GM13977 (cell line): Measurements from ENCODE around the gene TH.

ENCODE experiments used
- DNase-seq: peaks from one replicate; pipeline ENCODE4 v3.0.0; 2012; ENCODE audit warnings: low spot score
- in situ Hi-C: fragments of 300-500 bp; cut with MboI; formaldehyde crosslinking; loops from one replicate; pipeline ENCODE4 v1.12.0; 2022; ENCODE audit warnings: low sequenced_read_pairs, low pct_unique_long_range_greater_than_20kb, mixed read lengths, inconsistent platforms; ENCODE audit not compliant: unreplicated experiment
- TF ChIP-seq, protein P1 (sequence below): IDR thresholded peaks from 2 replicates; pipeline ENCODE4 v1.5.1; 2012; ENCODE audit warnings: mild to moderate bottlenecking, control low read depth; ENCODE audit not compliant: insufficient read depth; ENCODE audit errors: extremely low read depth, missing control alignments

Gene TH

DNA sequence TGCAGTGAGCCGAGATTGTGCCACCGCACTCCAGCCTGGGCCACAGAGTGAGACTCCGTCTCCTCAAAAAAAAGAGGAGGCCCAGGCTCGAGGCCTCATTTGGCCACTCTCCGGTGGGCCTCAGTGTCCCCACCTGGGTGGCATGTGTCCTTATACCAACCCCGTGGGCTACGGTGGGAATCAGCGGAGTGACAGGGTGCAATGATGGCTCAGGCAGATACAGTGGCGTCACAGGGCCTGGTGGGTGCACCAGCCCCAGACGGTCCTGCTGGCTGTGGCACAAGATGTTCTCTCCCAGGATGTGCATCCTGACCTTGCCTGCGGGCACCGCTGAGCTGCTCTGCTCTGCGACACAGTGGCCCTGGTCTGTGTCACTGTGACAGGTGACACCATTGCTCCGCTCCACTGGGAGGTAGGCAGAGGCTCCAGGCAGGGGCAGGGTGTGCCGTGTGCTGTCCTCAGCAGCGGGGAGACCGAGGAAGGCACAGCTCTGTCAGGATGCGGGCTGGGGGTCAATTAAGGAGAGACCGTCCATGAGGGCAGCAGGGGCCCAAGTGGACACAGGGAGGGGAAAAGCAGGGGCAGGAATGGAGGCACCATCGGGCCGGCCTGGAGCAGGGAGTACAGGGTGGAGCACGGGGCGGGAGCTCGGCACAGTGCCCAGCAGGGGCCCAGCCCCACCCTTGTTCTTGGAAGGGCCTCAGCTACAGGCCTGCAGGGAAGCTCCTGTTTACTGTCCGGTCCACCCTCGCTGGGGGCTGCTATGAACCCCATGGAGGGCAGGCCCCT lies 21.7 kb upstream of the TH start:
- in situ Hi-C loops = loop anchor here (25.0 kb wide), 1 partner anchor 219 kb away; the partner anchor contains the start of gene TSSC4
- TF ChIP-seq, protein P1, sequence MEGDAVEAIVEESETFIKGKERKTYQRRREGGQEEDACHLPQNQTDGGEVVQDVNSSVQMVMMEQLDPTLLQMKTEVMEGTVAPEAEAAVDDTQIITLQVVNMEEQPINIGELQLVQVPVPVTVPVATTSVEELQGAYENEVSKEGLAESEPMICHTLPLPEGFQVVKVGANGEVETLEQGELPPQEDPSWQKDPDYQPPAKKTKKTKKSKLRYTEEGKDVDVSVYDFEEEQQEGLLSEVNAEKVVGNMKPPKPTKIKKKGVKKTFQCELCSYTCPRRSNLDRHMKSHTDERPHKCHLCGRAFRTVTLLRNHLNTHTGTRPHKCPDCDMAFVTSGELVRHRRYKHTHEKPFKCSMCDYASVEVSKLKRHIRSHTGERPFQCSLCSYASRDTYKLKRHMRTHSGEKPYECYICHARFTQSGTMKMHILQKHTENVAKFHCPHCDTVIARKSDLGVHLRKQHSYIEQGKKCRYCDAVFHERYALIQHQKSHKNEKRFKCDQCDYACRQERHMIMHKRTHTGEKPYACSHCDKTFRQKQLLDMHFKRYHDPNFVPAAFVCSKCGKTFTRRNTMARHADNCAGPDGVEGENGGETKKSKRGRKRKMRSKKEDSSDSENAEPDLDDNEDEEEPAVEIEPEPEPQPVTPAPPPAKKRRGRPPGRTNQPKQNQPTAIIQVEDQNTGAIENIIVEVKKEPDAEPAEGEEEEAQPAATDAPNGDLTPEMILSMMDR = no peak
- no peak for DNase-seq

DNA sequence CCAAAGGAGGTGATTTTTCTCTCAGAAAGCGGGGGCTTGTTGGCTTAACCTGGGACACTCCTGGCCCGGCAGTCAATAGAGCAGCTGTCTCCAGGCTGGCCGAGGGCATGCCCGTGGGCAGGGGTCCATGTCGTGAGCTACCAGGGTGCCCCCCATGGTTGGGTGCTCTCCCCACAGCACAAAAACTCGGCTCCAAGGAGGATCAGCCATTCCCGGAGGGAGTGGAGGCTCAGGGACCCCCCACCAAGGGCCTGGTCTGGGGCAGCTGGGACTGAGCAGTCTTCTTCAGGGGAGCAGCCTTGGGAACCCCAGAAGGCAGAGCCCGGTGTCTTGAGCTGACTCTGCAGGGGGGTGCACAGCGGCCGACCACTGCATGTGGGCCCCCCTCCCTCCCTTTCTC lies 20.8 kb upstream of the TH start:
- in situ Hi-C loops = loop anchor here (25.0 kb wide), 1 partner anchor 220 kb away; the partner anchor contains the start of gene TSSC4
- DNase-seq = no peak
- TF ChIP-seq, protein P1 = no peak

DNA sequence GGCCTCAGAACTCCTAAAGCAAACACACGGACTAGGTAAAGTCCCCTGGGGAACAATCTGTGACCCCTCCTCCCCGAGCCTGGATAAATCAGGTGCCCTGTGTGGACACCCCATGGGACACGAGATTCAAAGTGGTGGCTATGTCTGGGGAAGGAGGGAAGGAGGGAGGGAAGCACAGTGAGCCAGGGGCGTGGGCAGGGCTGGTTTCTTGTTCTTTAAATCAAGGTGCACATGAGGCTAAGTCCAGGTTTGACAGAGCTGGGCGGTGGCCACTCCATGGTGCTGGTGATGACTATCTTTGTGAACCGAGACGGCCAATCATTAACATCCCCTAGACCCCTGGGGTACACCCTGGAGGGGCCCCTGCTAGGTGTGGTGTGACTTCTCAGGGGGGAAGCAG lies 20.3 kb upstream of the TH start:
- in situ Hi-C loops = loop anchor here (25.0 kb wide), 1 partner anchor 220 kb away; the partner anchor contains the start of gene TSSC4
- no peak for DNase-seq
- TF ChIP-seq, protein P1 = no peak

DNA sequence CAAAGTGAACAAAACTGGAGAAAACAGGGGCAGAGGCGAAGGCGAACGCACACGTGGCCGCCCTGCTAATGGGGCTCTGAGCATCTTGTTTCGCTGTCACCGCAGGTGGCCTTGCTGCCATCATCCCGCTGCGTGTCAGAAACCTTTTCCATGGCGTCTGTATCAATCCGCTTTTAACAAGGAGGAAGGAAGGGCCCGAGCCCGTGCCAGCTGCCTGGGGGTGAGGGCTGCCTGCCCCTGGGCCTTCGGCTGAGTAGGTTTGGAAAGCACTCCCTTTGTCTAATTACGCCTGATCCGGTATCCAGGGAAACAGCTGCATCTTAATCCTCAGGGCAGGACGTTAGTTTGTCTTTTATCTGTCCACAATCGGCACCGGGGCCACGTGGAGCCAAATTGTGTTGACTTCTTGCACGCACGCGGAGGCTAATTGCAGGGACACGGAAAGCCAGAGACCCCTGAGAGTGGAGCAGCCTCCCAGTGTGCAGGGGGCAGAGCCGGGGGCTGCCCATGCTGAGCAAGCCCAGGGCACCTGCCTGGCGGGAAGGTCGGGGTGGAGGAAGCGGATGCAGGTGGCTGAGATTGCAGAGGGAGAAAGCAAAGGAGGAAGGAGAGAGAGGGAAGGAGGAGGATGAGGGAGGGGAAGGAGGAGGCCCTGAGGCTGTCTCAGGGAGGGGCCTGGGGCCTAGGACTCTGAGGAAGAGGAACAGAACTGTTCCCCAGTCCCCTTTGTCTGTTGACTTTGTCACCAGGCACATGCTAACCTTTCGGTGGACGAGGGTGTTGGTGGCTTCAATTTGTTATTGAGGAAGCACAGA lies 19.2 kb upstream of the TH start:
- in situ Hi-C loops = loop anchor here (25.0 kb wide), 1 partner anchor 221 kb away; the partner anchor contains the start of gene TSSC4
- TF ChIP-seq, protein P1 = no peak
- no peak for DNase-seq

DNA sequence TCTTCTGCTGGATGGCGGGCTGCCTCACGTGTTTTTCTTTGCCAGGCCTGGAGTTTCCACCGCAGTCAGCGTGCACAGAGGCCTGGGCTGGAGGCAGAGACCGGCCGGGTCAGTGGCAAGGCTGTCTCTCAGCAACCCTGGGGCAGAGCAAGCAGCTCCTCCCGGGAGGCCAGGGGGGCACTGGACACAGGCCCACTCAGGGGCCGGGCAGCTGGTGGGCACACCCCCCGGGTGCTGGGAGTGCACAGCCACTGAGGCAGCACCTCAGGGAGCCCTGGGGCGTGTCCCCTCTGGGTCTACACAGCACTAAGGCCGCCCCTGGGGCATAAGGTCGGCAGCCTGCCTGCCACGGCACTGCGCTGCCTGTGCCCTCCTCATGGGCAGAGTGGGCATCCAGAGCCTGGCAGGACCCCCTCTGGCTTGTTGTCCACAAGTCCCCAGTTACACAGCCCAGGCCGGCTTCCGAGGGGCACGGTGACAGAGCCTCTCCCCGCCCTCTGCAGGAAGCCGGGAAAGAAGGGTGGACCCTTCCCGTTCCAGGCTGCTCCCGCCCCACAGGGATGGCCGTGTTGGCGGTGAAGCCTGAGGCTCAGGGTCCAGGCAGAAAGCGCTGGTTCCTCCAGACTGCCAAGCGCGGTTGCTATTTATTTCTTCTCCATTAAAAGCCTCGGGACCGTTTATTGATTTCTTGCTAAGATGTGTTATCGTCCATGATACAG lies 18.5 kb upstream of the TH start:
- TF ChIP-seq, protein P1 = no peak
- in situ Hi-C loops = loop anchor here (25.0 kb wide), 1 partner anchor 222 kb away; the partner anchor contains the start of gene TSSC4
- DNase-seq = no peak

DNA sequence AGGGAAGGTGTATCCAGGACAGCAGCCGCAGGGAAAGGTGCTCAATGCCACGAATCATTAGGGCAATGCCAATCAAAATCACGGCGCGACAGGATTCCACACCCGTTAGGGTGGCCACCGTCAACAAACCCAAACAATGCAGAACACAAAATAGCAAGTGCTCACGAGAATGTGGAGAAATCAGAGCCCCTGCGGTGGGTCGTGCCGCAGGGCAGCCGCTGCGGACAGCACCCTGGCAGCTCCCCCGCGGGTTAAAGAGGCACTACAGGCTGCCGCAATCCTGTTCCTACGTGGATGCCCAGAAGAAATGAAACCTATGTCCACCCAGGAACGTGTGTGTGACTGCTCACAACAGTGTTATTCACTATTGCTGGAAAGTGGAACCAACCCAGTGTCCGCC lies 17.1 kb upstream of the TH start:
- TF ChIP-seq, protein P1 = no peak
- in situ Hi-C loops = loop anchor here (25.0 kb wide), 1 partner anchor 224 kb away; the partner anchor contains the start of gene TSSC4
- DNase-seq = no peak
